ENCODE data around the gene SYNE3. TPM values are rescaled to one million over a fixed set of nuclear protein-coding genes. Genes with fewer than 3 reads are reported as not detected.

SYNE3 gene
- total RNA-seq, 1 experiment from 2014 or later, result 21.2 TPM

- no peak overlapping the region for H3K4me3 ChIP-seq (ENCODE audit: low read depth, low read length)
- H3K27me3 Mint-ChIP-seq (ENCODE audit: insufficient read depth, unreplicated experiment), result no peaks in the 10 kb centered on the region
- H3K9me3 Mint-ChIP-seq (ENCODE audit: unreplicated experiment), result no peaks in the 10 kb centered on the region
- H3K36me3 Mint-ChIP-seq (ENCODE audit: insufficient read depth, unreplicated experiment), result peaks cover 15% of the 10 kb centered on the region
- no peak for DNase-seq
- H3K4me3 Mint-ChIP-seq (ENCODE audit: unreplicated experiment), result no peak overlapping the region
- H3K4me1 ChIP-seq, result peaks cover 20% of the 10 kb centered on the region
- BruUV-seq (replicated peaks), result no TSS peak
- H3K9me3 ChIP-seq, result no peaks in the 10 kb centered on the region
- CTCF ChIA-PET, result no interaction called here
- intact Hi-C loops (cut with micrococcal nuclease; ENCODE audit: unreplicated experiment), result no loop called here
- no peaks in the 10 kb centered on the region for H3K36me3 ChIP-seq (ENCODE audit: control insufficient read depth, insufficient read depth, low read length)
- H3K4me1 Mint-ChIP-seq (ENCODE audit: low read depth, unreplicated experiment), result peaks cover 25% of the 10 kb centered on the region
- TF ChIP-seq CTCF (IDR thresholded peaks at IDR 0.05; ENCODE audit: insufficient read depth in 1 of 2, low read depth in 1 of 2, low read length in 1 of 2, severe bottlenecking in 1 of 2, unreplicated experiment in 1 of 2), result no peak
- H3K27ac Mint-ChIP-seq (ENCODE audit: unreplicated experiment), result no peak overlapping the region
- H3K27me3 ChIP-seq (replicated peaks; ENCODE audit: control insufficient read depth, insufficient read depth, low read length), result no peaks in the 10 kb centered on the region
- POLR2A ChIA-PET, result no interaction called here
Measured at GRCh38 chr14:95475540-95476240, 40.8 kb downstream of the SYNE3 start.

GRCh38 chr14:95474941-95475340, 41.5 kb downstream of the SYNE3 start:
- Histone ChIP-seq H3K4me1 (peaks cover 27% of the 10 kb centered on the region), H3K27me3 (replicated peaks; ENCODE audit: control insufficient read depth, insufficient read depth, low read length) (no peaks in the 10 kb centered on the region), H3K36me3 (ENCODE audit: control insufficient read depth, insufficient read depth, low read length) (no peaks in the 10 kb centered on the region), H3K9me3 (no peaks in the 10 kb centered on the region), H3K4me3 (ENCODE audit: low read depth, low read length) (no peak overlapping the region)
- Mint-ChIP-seq H3K4me1 (ENCODE audit: low read depth, unreplicated experiment) (peaks cover 21% of the 10 kb centered on the region), H3K27ac (ENCODE audit: unreplicated experiment) (no peak overlapping the region), H3K4me3 (ENCODE audit: unreplicated experiment) (no peak overlapping the region), H3K27me3 (ENCODE audit: insufficient read depth, unreplicated experiment) (no peaks in the 10 kb centered on the region), H3K36me3 (ENCODE audit: insufficient read depth, unreplicated experiment) (peaks cover 17% of the 10 kb centered on the region), H3K9me3 (ENCODE audit: unreplicated experiment) (no peaks in the 10 kb centered on the region)
- no peak for DNase-seq
- BruUV-seq (replicated peaks), result no TSS peak
- ChIA-PET POLR2A (no interaction called here), CTCF (no interaction called here)
- intact Hi-C loops (cut with micrococcal nuclease; ENCODE audit: unreplicated experiment), result no loop called here
- no peak for TF ChIP-seq CTCF (IDR thresholded peaks at IDR 0.05; ENCODE audit: insufficient read depth in 1 of 2, low read depth in 1 of 2, low read length in 1 of 2, severe bottlenecking in 1 of 2, unreplicated experiment in 1 of 2)

GRCh38 chr14:95474486-95474885, 42.0 kb downstream of the SYNE3 start:
- POLR2A ChIA-PET, result no interaction called here
- Histone ChIP-seq H3K27me3 (replicated peaks; ENCODE audit: control insufficient read depth, insufficient read depth, low read length) (no peaks in the 10 kb centered on the region), H3K4me3 (ENCODE audit: low read depth, low read length) (no peak overlapping the region), H3K4me1 (peaks cover 32% of the 10 kb centered on the region), H3K36me3 (ENCODE audit: control insufficient read depth, insufficient read depth, low read length) (no peaks in the 10 kb centered on the region), H3K9me3 (no peaks in the 10 kb centered on the region)
- DNase-seq, result no peak
- peak overlapping the region; percentile 31 for H3K27ac Mint-ChIP-seq (ENCODE audit: unreplicated experiment)
- no peaks in the 10 kb centered on the region for H3K9me3 Mint-ChIP-seq (ENCODE audit: unreplicated experiment)
- intact Hi-C loops (cut with micrococcal nuclease; ENCODE audit: unreplicated experiment), result no loop called here
- no peak overlapping the region for H3K4me3 Mint-ChIP-seq (ENCODE audit: unreplicated experiment)
- peaks cover 21% of the 10 kb centered on the region for H3K36me3 Mint-ChIP-seq (ENCODE audit: insufficient read depth, unreplicated experiment)
- no TSS peak for BruUV-seq (replicated peaks)
- CTCF ChIA-PET, result no interaction called here
- no peak for TF ChIP-seq CTCF (IDR thresholded peaks at IDR 0.05; ENCODE audit: insufficient read depth in 1 of 2, low read depth in 1 of 2, low read length in 1 of 2, severe bottlenecking in 1 of 2, unreplicated experiment in 1 of 2)
- H3K27me3 Mint-ChIP-seq (ENCODE audit: insufficient read depth, unreplicated experiment), result no peaks in the 10 kb centered on the region
- peaks cover 22% of the 10 kb centered on the region for H3K4me1 Mint-ChIP-seq (ENCODE audit: low read depth, unreplicated experiment)
